OCI-LY1 (cell line): ENCODE results near the gene COA5.

Experiments used
- CTCF ChIP-seq: fragments of 200-600 bp; sonication (generic), shearing (Covaris generic); IDR thresholded peaks from 2 replicates; pipeline ENCODE4 v1.5.1; 2017; ENCODE audit warnings: mild to moderate bottlenecking, antibody characterized with exemption, low read length, moderate library complexity, mixed read lengths
- EZH2 ChIP-seq: fragments of 200-600 bp; sonication (generic), shearing (Covaris generic); IDR thresholded peaks from 2 replicates; pipeline ENCODE4 v1.8.0; 2017; ENCODE audit warnings: borderline replicate concordance, mixed run types, mild to moderate bottlenecking, antibody characterized with exemption, low read length, moderate library complexity, mixed read lengths

DNA sequence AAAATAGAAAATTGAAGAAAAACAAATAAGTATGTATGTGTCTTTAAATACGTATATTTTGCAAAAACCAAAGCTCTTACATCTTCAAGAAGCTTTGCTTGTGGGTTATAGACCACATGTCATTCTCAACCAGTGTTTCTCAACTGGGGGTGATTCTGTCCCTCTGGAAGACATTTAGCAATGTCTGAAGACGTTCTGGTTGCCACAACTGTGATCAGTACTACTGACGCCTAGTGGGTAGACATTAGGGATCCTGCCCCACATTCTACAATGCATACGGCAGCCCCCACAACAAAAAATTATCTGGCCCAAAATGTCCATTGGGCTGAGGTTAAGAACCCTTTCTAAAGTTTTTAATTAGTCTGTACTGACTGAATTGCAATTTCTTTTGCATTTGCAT is 48.5 kb upstream of the COA5 start:
- TF ChIP-seq CTCF (no peak), EZH2 (no peak)
